GM20431 (cell line): ENCODE measurements around the gene VTCN1.
"Not testable (repeated sequence)": the region's sequence is repeated elsewhere in the genome, so short reads cannot be mapped to it uniquely, and the experiment has no call there.

Source experiments
- in situ Hi-C: fragments of 300-500 bp; cut with MseI, MboI; formaldehyde crosslinking; loops from one replicate; pipeline ENCODE4 v1.15.0; 2020; ENCODE audit warnings: low sequenced_read_pairs; ENCODE audit not compliant: unreplicated experiment

VTCN1 gene

GRCh38 chr1:117210831-117211261, at the start of gene VTCN1:
TSS of gene VTCN1 (minus strand) at chr1:117210927. CDS start at chr1:117210855, 72 bp downstream.
- in situ Hi-C loops: no loop called here

GRCh38 chr1:117258791-117259190, 48.1 kb upstream of the VTCN1 start:
- in situ Hi-C loops: no loop called here

- in situ Hi-C loops: not testable (repeated sequence)
Observed at GRCh38 chr1:117258075-117258474, 47.3 kb upstream of the VTCN1 start.

- in situ Hi-C loops: no loop called here
Observed at GRCh38 chr1:117257291-117257690, 46.6 kb upstream of the VTCN1 start.

- in situ Hi-C loops: no loop called here
Observed at GRCh38 chr1:117250061-117250606, 39.4 kb upstream of the VTCN1 start.

GRCh38 chr1:117244971-117245370, 34.2 kb upstream of the VTCN1 start:
- in situ Hi-C loops: no loop called here

GRCh38 chr1:117244306-117244705, 33.6 kb upstream of the VTCN1 start:
- in situ Hi-C loops: no loop called here

GRCh38 chr1:117241512-117241911, 30.8 kb upstream of the VTCN1 start:
- in situ Hi-C loops: no loop called here

GRCh38 chr1:117240547-117240946, 29.8 kb upstream of the VTCN1 start:
- in situ Hi-C loops: no loop called here

GRCh38 chr1:117239467-117239866, 28.7 kb upstream of the VTCN1 start:
- in situ Hi-C loops: no loop called here

GRCh38 chr1:117237726-117238381, 27.1 kb upstream of the VTCN1 start:
- in situ Hi-C loops: no loop called here

GRCh38 chr1:117235863-117236465, 25.2 kb upstream of the VTCN1 start:
- in situ Hi-C loops: no loop called here

GRCh38 chr1:117232531-117232930, 21.8 kb upstream of the VTCN1 start:
- in situ Hi-C loops: no loop called here

GRCh38 chr1:117231748-117232373, 21.1 kb upstream of the VTCN1 start:
- in situ Hi-C loops: no loop called here

- in situ Hi-C loops: no loop called here
Observed at GRCh38 chr1:117231312-117231711, 20.6 kb upstream of the VTCN1 start.

GRCh38 chr1:117229217-117229616, 18.5 kb upstream of the VTCN1 start:
- in situ Hi-C loops: no loop called here

GRCh38 chr1:117225931-117226330, 15.2 kb upstream of the VTCN1 start:
- in situ Hi-C loops: no loop called here

- in situ Hi-C loops: no loop called here
Observed at GRCh38 chr1:117216718-117217117, 6.0 kb upstream of the VTCN1 start.

- in situ Hi-C loops: no loop called here
Observed at GRCh38 chr1:117215733-117216462, 5.2 kb upstream of the VTCN1 start.

GRCh38 chr1:117215019-117215418, 4.3 kb upstream of the VTCN1 start:
- in situ Hi-C loops: no loop called here

GRCh38 chr1:117213046-117213445, 2.3 kb upstream of the VTCN1 start:
- in situ Hi-C loops: no loop called here
